Activated T-cell treated with anti-CD3 and anti-CD28 coated beads, Interleukin-2, amount 50 U/mL, for 1 hour (primary cell): ENCODE measurements around the gene FOXS1.
"Not testable (repeated sequence)": the region's sequence is repeated elsewhere in the genome, so short reads cannot be mapped to it uniquely, and the experiment has no call there.

Experiments
- DNase-seq: peaks from one replicate; pipeline ENCODE4 v3.0.0-alpha.2; 2020

FOXS1 gene

GRCh38 chr20:31838646-31839292 lies 6.6 kb downstream of the FOXS1 start:
- no peak for DNase-seq

- no peak for DNase-seq
These were observed 7.5 kb downstream of the FOXS1 start for GRCh38 chr20:31837896-31838397.

- DNase-seq: no peak
These were observed 8.4 kb downstream of the FOXS1 start for GRCh38 chr20:31836853-31837608.

DNA sequence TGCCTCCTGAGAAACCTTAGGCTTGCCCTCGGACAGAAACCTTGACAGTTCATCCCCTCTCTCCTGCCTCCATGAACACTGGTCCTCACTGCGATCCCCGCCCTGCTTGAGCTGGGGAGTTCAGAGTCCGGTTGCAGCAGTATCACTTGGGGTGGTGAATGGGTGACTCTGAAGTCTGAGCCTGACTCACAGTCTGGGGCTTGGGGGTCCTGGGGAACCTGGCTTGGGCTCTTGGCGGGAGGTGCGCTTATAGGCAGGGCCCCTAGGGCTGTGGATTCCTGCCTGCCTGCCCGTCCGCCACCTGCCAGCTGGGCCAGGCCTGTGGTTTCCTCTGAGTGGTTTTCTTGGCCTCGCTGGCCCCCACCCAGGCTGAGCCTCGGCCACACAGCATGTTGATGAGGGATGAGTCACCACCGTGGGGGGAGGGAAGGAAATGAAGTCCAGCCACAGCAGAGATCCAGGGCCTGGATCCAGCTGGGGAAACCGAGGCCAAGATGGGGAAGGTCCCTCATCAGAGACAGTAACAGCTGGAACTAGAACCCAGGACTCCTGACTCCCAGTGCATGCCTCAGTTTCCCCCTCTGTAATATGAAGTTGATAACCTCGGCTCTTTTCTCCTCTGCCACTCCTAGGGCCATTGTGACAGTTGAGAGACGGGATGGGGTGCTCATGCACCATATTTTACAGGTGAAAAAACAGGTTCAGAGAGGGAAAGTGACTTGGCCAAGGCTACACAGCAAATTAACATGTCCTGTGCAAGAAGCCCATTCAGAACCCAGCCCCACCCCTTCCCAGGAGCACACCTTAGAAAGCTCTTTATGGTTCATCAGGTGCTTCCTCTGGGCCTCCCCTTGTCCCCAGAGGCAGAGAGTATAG lies 9.2 kb downstream of the FOXS1 start:
- DNase-seq: no peak

- no peak for DNase-seq
These were observed 9.8 kb downstream of the FOXS1 start for GRCh38 chr20:31835554-31835953.

- no peak for DNase-seq
These were observed 11.4 kb downstream of the FOXS1 start for GRCh38 chr20:31833931-31834521.

GRCh38 chr20:31833130-31833930 lies 12.1 kb downstream of the FOXS1 start:
- DNase-seq: peak; percentile 67

DNA sequence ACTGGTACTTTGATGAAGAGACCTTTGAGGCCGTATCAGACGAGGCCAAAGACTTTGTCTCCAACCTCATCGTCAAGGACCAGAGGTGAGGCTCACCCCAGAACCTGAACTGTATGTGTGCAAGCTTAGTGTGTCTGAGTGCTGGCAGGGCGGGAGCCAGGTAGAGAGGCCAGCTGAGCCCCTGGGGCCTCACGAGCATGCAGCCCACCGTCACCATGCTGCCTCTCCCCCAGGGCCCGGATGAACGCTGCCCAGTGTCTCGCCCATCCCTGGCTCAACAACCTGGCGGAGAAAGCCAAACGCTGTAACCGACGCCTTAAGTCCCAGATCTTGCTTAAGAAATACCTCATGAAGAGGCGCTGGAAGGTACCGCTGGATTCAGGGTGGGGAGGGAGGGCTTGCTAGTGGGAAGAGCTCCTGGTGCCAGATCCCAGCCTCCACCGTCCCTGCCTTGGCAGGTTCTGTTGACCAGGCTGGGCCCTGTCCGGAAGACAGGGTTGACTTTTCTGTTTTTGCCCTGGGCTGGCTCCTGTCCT lies 13.6 kb downstream of the FOXS1 start:
- DNase-seq: no peak

GRCh38 chr20:31831211-31831610 lies 14.2 kb downstream of the FOXS1 start:
- no peak for DNase-seq

DNA sequence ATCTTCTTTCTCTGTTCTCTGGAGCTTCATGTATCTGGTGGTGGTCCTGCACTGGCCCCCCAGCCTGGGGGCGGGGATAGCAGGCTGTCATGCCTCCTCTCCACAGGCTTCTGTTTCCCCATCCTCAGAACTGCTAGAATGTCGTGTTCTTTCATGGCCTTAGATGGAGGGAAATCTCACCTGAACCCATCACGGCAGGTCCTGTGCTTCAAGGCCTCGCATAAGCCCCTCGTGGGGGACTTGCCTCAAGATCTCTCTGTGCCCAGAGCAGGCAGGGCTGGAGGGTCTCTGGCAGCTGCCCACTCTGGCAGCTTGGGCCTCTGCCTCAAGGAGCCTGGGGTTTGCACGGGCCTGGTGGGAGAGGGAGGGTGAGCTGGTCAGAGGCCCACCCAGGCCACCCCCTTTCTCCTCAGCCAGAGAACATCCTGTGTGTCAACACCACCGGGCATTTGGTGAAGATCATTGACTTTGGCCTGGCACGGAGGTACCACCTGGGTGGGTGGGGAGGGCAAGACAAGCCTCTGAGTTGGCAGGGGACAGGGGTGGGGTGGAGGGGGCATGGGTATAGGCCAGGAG lies 14.9 kb downstream of the FOXS1 start:
- no peak for DNase-seq

DNA sequence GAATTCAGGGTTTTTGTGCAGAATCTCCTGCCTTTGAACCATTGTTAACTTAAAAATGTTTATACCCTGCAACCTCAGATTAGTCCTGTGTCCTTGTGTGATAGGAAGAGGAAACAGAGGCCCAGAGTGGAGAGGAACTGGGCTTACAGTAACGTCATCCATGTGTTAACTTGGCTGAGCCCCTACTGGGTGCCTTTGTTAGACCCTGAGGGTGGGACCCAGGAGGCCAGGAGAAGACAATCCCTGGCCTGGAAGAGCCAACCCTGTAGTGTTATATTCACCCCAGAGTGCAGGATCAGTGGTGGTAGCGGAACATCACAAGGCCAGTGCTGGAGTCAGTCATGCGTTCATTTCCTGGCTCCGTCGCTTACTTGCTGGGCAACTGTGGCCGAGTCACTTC lies 15.7 kb downstream of the FOXS1 start:
- DNase-seq: no peak

- not testable (repeated sequence) for DNase-seq
These were observed 17.4 kb downstream of the FOXS1 start for GRCh38 chr20:31828016-31828415.

DNA sequence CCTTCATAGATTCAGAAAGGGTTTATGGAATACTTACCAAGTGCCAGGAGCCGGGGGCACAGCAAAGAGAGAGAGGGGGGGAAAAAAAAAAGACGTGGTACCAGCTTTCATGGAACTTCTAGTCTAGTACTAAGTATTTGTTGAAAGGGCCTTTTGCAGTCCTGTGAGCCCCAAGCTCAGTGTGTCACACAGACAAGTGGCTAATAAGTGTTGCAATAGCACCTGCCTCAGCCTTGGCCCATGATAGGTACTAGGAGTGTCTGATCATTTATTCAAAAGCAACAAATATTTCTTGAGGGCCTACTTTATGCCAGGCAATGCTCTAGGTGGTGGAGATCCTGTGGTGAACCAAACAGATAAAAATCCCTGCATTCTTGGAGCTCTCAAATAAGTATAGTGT lies 18.3 kb downstream of the FOXS1 start:
- no peak for DNase-seq

DNA sequence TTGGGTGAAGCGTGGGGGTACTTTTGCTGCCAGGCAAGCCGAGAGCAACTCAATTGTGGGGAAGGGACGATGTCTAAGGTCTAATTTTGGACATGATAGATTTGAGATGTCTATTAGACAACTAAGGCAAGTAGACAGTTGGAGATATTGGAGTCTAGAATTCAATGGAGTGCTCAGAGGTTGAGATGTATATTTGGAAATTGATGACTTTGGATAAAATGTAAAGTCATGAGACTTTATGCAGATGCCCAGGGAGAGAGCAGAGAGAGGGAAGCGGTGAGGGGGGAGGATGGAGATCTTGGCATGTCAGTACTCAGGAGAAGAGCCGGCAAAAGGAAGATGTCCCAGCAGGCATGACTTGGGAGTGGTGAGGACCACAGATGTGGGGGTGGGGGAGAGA lies 19.3 kb downstream of the FOXS1 start:
- no peak for DNase-seq

- DNase-seq: no peak
These were observed 20.7 kb downstream of the FOXS1 start for GRCh38 chr20:31824554-31825313.

DNA sequence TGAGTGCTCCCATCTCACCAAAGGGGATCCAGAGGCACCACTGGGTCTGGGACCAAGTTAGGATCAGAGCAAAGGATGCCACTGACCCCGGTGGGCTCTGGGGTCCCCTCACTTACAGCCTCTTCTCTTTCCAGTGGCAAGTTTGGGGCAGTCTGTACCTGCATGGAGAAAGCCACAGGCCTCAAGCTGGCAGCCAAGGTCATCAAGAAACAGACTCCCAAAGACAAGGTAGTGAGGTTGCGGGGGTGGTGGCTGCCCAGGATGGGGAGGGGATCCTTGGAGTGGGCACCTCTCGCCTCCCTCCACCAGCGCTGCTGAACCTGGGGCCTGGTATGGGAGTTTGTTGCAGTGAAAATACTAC lies 21.3 kb downstream of the FOXS1 start:
- no peak for DNase-seq

GRCh38 chr20:31823360-31824124 lies 21.9 kb downstream of the FOXS1 start:
- DNase-seq: no peak

DNA sequence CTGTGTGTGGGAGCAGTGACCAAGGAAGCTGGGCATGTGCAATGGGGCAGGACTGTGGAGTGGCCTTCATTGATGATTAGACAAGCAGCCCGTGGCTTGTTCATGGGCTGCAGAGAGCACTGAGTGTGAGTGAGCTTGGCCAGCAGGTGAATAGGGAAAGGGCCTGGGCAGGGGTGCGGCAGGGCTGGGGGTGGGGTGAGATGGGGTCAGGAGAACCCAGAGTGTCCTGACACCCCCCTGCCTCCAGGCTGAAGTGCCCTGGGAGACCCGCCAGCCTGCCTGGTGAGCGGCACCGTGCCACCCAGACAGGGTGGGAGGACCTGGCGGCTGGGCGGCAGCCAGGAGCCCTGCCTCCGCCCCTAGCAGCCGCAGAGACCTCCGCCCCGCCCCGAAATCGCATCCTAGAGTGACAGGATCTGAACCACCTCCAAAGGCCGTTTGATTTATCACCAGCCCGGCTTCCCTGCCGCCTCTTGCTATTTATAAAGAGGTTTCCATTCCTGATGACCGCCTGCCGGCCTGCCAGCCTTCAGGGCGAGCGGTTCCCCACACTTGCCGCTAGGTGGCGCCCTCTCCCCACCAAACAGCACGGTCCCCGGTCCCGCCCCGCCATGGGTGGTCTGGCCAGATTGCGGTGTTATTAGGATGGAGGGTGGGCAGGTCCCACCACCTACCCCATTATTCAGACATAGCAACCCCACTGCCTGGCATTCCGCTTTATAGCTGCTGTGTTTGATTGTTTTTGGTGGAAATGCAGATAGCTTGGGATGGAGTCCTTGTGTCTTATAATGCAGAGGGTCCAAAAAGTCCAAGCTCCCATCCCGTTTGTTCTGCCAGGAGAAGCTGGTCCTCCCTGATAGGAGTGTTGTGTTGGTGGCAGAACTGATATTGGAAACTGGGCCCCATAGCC lies 22.7 kb downstream of the FOXS1 start:
- peak; percentile 81 for DNase-seq

DNA sequence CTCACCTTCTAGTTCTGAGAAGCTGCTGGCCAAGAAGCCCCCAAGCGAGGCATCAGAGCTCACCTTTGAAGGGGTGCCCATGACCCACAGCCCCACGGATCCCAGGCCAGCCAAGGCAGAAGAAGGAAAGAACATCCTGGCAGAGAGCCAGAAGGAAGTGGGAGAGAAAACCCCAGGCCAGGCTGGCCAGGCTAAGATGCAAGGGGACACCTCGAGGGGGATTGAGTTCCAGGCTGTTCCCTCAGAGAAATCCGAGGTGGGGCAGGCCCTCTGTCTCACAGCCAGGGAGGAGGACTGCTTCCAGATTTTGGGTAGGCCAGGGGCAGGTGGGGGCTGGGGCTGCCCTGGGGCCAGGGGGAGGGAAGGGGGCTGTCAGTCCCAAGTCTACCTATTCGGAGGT lies 24.0 kb downstream of the FOXS1 start:
- DNase-seq: no peak
